ENCODE data around the gene CISD3.

CISD3 gene, protein sequence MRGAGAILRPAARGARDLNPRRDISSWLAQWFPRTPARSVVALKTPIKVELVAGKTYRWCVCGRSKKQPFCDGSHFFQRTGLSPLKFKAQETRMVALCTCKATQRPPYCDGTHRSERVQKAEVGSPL

DNA sequence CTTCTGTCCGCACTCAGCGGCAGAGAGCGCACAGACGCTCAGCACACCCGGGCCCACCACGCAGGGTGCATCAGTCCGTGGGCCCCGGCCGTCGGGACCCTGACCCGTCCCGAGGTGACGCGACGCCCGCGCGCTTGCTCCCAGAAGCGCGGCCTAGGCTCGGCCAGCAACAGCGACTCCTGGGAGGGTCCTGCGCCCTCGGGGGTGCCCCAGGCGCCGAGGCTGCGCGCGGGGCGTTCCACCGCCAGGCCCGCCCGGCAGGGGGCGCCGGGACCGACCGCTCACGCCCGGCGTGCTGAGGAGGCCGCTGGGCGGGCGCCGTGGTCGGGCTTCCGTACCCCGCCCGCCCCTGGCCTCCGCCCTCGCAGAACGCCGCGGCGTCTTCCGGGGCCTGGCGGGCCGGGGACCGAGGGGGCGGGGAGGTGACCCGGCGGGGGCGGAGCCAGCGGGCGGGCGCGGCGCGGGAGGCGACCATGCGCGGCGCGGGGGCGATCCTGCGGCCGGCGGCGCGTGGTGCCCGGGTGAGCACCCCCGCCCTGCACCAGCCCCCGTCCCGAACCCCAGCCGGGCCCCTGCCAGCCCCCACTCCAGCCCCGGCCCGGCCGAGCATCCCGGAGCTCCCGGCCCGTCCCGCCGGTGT lies at the start of gene CISD3:
CISD3 (plus strand) TSS at position 456 of the 640 bp plus-strand sequence; CDS start at position 474, 18 bp downstream.
- DNase-seq = peak; percentile 97

DNA sequence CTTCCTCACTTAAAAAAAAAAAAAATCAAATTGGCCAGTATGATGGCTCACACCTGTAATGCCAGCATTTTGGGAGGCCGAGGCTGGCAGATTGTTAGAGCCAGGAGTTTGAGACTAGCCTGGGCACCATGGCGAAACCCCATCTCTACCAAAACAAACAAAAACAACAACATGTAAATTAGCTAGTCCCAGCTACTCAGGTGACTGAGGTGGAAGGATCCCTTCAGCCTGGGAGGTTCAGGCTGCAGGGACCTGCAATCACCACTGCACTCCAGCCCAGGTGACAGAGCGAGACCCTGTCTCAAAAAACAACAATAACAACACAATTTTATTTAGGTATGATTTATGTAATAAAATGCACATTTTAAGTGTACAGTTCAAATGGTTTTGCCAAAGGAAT lies 49.0 kb upstream of the CISD3 start:
- no peak for DNase-seq

DNA sequence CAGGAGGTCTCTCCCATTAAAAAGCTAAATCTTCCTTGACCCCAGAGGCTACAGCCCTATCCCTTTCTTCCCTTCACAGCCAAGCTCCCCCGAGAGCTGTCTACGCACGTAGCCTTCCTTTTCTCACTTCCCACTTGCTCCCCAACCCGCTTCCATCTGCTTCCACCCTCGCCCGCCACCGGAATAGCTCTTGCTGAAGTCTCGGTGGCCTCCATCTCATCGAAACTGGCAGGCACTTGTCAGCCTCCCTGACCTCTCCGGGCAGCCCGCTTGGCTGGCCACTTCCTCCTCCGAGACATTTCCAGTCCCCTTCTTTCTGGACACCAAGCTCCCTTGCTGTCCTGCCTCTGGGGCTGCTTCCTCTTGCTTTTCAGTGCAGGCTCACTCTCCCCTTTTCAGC lies 44.6 kb upstream of the CISD3 start:
- DNase-seq = no peak

DNA sequence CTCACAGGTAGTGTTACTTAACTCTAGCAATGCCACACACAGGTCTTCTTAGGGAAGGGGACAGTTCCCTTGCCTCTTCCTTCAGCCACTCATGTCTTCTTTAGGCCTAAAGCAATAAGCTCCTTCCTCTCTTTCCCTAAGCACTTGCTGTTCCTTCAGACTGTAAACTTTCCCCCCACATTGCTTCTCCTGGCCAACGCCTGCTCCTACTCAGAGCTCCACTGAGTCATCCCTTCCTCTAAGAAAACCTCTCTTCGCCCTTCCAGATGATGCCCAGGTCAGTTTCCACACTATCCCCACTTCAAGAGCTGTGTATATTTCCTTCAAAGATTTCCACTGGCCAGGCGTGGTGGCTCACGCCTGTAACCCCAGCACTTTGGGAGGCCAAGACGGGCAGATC lies 42.9 kb upstream of the CISD3 start:
- no peak for DNase-seq

DNA sequence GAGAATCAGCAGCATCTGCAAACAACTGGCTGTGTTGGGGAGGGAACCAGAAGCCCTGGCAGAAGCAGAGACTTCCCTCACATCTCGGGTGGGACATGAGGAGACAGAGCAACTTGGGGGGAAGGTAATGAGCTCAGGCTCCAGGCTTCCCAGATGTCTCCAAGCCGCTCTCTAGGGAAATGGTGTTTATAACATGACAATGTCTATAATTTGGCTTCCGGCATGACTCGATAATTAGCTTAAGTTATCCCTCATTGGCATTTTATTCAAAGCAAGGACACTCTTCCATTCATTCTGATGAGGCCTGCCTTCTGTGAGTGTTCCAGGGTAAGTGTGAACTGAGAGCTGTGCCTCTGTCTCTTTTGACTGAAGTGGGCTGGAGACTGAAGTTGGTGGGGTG lies 39.8 kb upstream of the CISD3 start:
- DNase-seq = no peak

DNA sequence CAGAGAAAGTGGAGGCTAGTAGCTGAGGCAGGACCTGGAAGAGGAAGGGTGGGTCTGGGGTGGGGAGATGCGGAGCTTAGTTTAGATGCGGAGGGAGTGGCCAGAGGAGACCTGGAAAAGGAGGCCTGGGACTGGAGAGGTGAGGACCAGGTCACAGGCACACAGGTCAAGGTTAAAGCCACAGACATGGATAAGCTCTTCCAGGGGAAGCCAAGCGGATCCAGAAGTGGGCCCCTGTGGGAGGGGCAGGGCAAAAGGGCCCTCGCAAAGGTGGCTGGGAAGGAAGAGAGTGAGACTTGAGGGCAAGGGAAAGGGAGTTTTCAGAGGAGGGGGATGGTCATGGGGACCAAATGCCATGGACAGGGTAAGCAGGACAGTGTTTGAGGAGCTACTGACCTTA lies 39.0 kb upstream of the CISD3 start:
- no peak for DNase-seq

DNA sequence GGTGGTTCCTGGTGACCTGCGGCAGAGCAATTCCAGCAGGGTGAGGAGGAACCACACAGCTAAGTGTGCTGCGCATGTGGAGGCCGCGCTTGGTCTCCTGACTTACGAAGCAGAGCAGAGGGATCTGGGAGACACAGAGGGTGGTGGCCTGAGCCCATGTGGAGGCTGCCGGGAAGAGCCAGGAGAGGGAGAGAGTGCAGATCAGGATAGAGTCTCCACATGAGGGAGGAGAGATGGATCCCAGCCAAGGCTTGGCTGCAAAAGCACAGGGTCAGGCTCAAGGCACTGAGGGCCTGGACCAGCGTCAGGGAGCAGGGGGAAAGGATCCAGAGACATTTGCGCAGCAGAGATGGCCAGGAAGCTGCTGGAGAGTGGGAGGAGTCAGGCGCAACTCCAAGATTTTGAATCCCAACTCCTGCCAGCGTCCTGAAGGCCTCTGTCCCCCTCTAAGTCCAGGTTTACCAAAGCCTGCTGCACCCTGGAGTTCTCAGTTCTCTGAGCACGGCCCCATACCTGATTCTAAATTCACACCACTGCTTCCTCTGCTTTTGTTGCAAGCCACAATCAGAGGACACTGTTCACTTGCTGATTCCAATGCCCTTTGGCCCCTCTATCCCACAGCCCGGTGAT lies 36.3 kb upstream of the CISD3 start:
- DNase-seq = no peak

DNA sequence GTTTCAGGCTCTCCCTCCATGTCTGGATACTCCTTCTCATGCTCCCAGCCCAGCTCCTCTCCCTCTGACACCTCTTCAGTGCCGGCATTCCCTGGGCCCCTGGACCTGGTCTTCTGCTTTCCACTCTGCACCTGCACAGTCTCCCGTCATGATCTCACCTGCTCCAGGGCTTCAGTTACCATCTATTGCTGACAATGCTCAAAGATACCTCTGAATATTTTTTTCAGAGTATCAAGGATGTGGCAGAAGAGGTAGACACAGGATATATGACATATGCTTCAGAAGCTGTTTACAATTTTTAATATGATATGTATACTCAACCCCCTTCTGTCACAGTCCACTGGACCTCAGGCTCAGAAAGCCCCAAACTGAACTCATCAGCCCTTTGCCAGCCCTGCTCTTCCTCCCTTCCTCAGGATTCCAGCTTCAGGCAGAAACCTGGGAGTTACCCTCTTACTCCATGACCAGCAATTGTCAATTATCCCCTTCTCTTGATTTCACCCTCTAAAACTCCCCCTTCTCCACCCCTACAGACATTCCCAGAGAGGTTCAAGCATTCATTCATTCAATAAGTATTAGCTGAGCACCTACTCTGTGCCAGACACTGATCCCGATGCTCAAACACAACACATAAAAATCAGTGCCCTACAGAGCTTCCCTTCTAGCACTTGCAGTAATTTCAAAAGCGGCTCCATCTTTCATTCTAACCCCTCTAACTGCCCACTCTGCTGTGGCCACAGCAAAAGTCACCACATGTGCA lies 32.9 kb upstream of the CISD3 start:
- no peak for DNase-seq

DNA sequence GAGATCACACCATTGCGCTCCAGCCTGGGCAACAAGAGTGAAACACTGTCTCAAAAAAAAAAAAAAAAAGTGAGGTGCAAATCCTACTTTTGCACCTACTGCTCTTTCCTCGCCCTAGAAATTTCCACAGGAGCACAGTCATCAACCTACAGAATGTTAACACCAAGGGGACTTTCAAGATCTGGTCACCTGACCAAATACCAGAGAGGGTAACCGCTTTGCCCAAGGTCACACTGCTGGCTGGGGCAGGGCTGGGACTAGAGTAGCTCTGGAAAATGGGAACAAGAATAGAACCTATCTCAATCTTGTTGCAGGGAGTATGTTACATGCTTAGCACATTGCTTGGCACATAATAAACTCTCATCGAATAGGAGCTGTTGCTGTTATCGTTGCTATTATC lies 31.4 kb upstream of the CISD3 start:
- DNase-seq = no peak

DNA sequence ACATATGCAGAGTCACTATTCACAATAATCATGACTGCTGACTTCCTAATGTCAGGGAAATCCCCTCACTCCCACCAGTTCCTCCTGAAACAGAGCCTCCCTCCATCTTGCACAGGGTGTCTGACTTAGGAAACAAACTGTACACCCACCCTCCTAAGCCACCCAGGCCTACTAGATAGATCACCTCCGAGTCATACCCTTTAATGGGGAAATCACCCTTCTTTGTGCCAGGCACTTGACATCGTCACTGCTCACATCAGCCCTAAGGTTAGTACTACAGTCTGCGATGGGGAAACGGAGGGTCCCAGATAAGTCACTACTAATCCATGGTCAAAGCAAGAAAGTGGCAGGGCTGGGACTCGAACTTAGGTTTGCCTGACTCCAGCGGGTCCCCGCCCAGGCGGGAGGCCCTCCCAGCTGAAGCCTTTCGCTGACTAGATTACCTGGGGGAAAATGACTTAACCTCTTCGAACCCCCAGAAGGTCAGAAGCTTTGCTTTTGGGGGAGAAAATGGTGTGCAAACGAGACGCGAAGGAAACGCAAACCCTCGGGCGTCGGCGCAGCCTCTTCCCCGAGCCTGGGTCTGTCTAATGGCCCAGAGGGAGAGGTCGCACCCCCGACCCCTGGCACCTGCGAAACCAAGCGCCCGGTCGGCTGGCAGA lies 28.5 kb upstream of the CISD3 start:
- peak; percentile 71 for DNase-seq

DNA sequence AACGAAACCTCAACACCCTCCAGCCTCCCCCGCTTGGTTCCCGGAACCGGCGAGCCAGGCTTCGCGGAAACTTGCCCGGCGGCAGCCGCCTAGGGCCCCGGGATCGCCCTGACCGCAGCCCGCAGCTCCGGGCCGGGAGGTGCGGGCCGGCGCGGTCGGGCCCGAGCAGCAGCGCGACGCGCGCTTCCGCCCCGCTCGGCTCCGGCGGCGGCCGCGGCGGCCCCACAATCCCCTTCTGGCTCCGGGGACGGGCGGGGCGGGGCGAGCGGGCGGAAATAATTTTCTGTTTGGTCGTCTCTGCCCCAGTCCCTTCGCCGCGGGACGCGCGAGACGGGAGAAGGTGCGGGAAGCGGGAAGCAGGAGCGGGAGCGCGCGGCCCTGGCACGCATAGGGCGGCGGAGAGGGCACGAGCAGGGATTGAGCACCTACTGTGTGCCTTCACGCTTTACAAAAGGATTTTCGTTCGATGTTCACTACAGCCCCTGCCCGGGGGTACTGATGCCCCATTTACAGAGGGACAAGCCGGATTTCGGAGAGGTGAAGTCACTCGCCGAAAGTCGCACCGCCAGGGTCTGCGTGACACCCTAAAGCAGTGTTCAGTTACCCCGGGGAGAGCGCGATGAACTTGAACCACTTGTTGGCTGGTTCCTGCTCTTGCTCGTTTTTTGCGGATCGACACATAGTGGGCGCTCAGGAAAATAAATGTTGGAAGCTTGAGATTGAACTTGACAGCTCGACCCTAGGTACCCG lies 27.8 kb upstream of the CISD3 start:
- DNase-seq = peak; percentile 94

DNA sequence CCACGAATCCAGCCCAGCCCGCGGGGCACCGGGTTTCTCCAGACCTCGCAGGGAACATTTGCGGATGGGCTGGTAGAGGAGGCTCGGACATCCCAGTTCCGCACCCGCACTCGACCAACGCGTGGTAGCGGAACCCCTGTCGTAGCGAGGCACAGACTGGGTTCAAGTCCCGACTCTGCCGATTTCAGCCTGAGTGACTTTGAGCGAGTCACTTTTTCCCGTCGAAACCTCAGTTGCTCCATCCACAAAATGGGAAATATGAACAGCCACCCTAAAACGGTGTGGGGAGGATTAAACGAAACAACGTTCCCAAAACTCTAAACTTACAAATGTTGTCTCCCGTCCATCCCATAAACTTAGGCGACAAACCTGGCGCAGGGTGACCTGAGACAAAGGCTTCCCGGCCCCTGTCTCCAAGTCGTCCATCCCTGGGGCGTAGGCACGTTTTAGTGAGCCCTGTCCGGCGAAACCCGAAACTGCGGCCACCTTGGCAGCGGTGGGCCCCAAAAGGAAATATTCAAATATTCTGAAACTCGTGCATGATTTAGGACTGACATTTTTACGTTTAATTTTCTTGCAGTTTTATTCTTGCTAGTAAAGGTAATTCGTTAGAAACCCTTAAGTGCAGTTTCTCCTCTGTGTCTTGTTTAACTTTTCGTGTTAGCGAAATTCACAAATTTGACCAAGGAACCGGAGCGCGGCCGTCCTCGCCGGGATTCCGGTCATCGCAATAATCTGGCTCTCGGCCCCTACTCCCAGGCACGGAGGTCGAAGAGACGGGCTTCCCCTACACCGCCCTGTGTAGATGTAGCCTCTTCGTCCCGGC lies 27.0 kb upstream of the CISD3 start:
- DNase-seq = no peak

DNA sequence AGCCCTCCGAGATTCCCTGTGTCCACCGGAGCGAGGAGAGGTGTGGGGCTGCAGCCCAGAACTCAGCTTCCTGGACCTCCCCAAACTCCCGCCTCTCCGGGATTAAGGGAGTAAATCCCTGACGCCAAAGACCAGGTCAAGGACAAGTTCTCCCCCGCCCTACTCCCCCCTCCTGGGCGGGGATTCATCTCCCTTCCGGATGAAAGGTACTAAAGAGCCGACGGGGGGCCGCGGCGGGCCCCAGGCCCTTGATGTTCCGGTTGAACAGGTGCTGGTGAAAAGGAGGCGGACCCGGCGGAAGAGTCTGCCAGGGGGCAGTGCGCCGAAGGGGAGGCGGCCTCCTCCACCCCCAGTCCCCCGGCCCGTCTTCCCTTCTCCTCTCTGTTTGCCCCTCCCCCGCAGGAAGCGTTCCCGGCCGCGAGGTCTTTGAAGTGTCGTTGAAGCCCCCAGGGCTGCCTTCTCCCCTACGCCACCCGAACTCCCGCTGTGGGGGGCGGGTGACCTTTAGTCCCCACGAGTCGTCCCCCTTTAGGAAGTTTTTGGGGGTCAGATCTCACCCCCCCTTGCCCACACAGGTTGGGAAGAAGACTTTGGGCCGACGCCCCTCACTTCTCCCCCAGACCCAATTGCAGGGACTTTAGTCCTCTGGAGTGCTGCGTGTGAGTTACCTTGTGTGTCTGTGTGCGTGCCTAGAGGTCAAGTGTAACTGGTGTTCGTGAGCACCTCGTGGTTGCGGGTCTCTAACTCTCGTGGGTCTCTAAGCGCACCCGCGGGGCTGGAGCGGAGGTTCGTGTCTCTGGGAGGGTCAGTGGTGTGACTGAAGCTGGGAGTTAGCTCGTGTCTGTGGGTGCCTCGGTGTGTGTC lies 26.2 kb upstream of the CISD3 start:
- DNase-seq = peak; percentile 99

DNA sequence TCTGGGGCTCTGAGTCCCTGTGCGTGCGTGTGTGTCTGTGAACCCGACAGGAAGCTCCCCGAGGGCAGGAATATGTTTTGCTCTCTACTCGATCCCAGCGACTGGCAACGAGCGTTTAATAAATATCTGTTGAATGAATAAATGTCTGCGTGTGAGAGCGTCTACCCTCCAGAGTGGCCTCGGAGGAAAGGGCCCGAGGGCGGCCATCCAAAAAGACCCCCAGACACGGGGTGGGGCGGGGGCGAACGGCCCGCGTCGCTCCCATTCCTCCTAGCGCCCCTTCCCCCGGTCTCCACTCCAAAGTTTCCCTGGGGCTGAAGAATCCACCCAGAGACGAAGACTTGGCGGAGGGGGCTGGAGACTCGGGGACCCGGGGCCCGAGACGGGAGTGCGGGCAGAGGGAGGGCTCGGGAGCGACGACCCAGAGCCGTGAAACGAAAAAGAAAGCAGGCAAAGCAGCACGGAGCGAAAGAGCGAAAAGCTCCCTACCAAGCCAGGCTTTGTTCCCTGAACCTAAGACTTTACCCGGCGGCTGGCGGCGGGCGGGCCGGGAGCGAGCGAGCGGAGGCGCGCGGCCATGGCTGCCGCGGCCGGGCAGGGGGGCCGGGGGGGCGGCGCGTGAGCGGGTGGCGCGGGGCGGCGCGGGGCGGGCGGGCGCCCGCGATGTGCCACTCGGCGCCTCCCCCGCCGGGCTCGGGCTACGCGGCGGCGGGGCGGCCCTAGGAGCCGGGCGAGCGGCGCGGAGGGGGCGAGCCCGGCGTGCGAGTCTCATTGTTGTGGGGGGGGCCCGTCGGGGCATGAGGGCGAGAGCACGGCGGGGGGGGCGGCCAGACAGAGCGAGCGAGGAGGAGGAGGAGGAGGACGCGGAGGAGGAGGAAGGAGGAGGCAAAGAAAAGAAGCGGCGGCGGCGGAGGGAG lies 25.3 kb upstream of the CISD3 start, which contains the start of gene MLLT6:
MLLT6 (plus strand) TSS at position 668 of the 917 bp plus-strand sequence. CDS start 360 bp downstream, outside the sequence.
- DNase-seq = peak; percentile 90

DNA sequence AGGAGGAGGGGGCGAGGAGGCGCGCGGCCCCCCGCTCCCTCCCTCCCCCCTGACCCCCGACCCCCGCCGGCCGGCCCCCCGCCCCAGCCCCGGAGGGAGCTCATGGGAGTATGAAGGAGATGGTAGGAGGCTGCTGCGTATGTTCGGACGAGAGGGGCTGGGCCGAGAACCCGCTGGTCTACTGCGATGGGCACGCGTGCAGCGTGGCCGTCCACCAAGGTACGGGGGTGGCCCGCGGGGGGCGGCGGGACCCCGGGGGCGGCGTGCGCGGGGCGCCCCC lies 24.7 kb upstream of the CISD3 start:
- DNase-seq = no peak

DNA sequence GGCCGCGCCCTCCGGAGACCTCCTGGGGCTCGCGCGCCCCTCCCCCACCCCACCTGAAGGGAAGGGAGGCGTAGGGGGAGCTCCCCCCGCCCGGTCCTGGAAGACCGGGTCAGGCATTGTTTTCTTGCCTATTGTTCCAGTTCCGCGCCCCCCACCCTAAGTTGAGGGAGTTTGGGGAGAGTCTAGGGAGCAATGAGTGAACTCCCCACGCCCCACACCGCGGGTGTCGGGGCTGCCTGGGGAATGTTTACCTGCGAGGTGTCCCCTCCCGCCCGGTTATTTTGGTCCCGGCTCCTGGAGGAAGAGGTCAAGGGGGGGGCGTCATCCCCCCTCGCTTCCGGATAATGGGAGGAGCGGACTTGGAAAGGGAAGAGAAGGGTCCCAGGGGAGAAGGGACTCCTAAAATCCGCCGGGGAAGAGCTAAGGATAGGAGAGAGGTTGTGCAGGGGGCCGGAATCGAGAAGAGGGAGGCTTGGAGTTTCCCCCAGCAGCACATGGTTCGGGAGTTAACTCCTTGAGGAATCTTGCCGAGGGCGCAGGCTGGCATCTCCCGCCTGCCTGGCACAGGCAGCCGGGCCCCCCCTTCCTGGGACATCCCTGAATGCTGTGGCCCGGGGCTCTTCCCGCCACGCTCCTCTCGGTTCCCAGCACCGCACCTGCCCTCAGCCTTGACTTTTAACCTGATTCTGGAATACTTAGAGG lies 24.2 kb upstream of the CISD3 start:
- DNase-seq = peak; percentile 43

DNA sequence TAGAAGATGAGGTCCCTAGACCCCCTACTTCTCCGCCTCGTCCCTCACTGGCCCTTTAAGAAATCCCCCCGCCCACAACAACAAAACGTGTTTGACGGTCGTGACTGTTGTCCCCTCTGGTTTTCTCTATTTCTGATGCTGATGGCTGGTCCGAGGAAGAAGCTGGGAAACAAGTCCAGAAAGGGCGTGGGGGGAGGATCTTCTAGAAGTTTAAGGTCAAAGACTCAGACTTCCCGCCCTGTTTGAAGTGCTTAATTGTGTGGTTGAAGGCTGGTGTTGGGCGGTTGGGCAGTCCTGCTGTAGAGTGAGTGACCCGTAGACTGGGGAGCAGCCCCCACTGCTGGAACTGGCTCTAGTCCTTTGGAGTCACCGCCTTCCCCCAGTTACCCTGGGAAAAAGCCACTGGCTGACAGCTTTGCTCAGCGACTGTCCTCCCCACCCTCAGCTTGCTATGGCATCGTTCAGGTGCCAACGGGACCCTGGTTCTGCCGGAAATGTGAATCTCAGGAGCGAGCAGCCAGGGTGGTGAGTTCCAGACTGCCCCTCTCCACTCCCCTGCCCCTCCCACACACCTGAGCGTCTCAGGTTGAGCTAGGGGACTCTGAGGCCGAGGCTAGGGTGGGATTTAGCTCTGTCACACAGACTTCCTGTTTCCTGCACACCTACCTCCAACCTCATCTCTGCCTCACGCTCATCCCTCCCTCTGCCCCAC lies 23.5 kb upstream of the CISD3 start:
- no peak for DNase-seq

DNA sequence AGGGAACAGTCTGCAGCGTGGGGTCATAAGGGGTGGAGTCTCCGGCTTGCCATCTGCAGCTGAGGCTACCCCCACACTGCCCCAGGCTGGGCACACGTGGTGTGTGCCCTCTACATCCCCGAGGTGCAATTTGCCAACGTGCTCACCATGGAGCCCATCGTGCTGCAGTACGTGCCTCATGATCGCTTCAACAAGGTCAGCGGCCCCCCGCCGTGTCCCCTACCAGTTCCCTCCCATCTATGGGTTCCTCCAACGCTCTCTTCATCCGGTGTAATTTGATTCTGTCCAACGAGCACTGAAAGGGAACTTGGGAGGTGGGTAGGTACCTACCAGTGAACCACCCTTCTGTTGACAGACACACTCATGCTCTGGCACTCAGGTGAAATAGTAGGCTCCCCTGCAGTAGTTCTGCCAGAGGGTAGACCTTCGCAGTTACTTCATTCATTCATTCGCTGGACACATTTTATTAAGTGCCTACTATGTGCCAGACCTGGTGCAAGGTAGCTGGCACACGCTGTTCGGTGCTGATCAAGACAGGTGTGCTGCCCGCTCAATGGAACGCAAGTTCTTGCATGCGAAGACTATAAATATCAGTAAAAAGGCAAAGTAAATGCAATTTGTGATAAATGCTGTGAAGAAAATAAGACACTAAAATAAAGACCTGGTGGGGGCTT lies 22.3 kb upstream of the CISD3 start:
- no peak for DNase-seq

Data from NCI-H774 (cell line).